Ishikawa (cell line): ENCODE results near the gene TMEM147.

Experiments used
- CEBPB ChIP-seq: IDR thresholded peaks from 2 replicates; pipeline ENCODE4 v1.6.1; 2012
- CREB1 ChIP-seq: IDR thresholded peaks from 2 replicates; pipeline ENCODE4 v1.6.1; 2012; ENCODE audit warnings: low read depth
- EGR1 ChIP-seq: IDR thresholded peaks from 2 replicates; pipeline ENCODE4 v1.6.1; 2012
- EP300 ChIP-seq: IDR thresholded peaks from 2 replicates; pipeline ENCODE4 v1.6.1; 2012; ENCODE audit warnings: borderline replicate concordance
- FOXM1 ChIP-seq: IDR thresholded peaks from 2 replicates; pipeline ENCODE4 v1.6.1; 2012; ENCODE audit warnings: low read depth, borderline replicate concordance
- NFIC ChIP-seq: IDR thresholded peaks from 2 replicates; pipeline ENCODE4 v1.6.1; 2012
- RAD21 ChIP-seq: IDR thresholded peaks from 2 replicates; pipeline ENCODE4 v1.6.1; 2012; ENCODE audit warnings: low read depth
- TAF1 ChIP-seq: IDR thresholded peaks from 2 replicates; pipeline ENCODE4 v1.6.1; 2012; ENCODE audit warnings: low read depth, mild to moderate bottlenecking
- TCF12 ChIP-seq: IDR thresholded peaks from 2 replicates; pipeline ENCODE4 v1.6.1; 2012; ENCODE audit warnings: low read depth
- TEAD4 ChIP-seq: IDR thresholded peaks from 2 replicates; pipeline ENCODE4 v1.6.1; 2012
- YY1 ChIP-seq: IDR thresholded peaks from 2 replicates; pipeline ENCODE4 v1.6.1; 2012; ENCODE audit warnings: low read depth
- ZBTB7A ChIP-seq: IDR thresholded peaks from 2 replicates; pipeline ENCODE4 v1.6.1; 2012; ENCODE audit warnings: low read depth
- TF ChIP-seq, protein P1 (sequence below): IDR thresholded peaks from 2 replicates; pipeline ENCODE4 v1.6.1; 2012; ENCODE audit warnings: low read depth, mild to moderate bottlenecking
- TF ChIP-seq, protein P2 (sequence below): IDR thresholded peaks from 2 replicates; pipeline ENCODE4 v1.6.1; 2012
- TF ChIP-seq, protein P3 (sequence below): IDR thresholded peaks from 2 replicates; pipeline ENCODE4 v1.6.1; 2012

The TMEM147 gene

DNA sequence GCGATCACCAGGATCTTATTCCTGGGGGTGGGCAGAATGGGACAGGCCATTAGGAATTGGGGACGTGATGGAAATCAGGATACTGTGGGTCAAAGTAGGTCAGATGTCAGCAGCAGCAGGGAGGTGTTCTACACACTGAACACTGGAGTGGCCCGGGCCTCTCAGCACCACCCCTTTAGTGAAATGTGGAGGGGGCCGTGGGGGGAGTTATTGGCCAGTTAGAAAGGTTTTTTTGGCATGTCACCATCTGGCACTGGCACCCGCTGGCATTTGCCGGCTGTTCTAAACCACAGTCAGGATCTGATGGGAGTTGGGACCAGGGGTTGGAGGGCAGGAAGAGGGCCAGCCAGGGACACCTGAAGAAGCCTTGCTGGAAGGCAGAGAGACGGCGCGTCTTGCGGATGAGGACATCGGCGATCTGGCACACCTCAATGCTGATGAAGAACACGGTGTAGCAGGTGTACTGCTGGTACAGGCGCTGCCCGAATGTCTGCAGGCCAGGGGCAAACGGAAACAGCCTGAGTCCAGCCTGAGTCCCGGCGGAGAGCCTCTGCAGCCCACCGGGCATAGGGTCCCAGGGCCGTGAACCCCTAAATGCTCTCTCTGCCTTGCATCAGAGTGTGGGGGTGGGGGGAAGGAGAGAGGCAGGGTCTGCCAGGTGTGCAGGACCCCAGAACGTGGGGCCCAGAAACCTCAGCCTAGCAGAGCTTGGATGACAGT, 5.8 kb downstream of the TMEM147 start:
- TF ChIP-seq NFIC (no peak), ZBTB7A (no peak), CREB1 (no peak), CEBPB (no peak), TEAD4 (no peak), TCF12 (no peak), TAF1 (no peak), FOXM1 (no peak), EP300 (no peak), YY1 (no peak), EGR1 (no peak), RAD21 (no peak)
- TF ChIP-seq, protein P1, sequence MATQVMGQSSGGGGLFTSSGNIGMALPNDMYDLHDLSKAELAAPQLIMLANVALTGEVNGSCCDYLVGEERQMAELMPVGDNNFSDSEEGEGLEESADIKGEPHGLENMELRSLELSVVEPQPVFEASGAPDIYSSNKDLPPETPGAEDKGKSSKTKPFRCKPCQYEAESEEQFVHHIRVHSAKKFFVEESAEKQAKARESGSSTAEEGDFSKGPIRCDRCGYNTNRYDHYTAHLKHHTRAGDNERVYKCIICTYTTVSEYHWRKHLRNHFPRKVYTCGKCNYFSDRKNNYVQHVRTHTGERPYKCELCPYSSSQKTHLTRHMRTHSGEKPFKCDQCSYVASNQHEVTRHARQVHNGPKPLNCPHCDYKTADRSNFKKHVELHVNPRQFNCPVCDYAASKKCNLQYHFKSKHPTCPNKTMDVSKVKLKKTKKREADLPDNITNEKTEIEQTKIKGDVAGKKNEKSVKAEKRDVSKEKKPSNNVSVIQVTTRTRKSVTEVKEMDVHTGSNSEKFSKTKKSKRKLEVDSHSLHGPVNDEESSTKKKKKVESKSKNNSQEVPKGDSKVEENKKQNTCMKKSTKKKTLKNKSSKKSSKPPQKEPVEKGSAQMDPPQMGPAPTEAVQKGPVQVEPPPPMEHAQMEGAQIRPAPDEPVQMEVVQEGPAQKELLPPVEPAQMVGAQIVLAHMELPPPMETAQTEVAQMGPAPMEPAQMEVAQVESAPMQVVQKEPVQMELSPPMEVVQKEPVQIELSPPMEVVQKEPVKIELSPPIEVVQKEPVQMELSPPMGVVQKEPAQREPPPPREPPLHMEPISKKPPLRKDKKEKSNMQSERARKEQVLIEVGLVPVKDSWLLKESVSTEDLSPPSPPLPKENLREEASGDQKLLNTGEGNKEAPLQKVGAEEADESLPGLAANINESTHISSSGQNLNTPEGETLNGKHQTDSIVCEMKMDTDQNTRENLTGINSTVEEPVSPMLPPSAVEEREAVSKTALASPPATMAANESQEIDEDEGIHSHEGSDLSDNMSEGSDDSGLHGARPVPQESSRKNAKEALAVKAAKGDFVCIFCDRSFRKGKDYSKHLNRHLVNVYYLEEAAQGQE, result no peak
- TF ChIP-seq, protein P2, sequence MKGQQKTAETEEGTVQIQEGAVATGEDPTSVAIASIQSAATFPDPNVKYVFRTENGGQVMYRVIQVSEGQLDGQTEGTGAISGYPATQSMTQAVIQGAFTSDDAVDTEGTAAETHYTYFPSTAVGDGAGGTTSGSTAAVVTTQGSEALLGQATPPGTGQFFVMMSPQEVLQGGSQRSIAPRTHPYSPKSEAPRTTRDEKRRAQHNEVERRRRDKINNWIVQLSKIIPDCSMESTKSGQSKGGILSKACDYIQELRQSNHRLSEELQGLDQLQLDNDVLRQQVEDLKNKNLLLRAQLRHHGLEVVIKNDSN, result no peak
- TF ChIP-seq, protein P3, sequence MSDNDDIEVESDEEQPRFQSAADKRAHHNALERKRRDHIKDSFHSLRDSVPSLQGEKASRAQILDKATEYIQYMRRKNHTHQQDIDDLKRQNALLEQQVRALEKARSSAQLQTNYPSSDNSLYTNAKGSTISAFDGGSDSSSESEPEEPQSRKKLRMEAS, result no peak

DNA sequence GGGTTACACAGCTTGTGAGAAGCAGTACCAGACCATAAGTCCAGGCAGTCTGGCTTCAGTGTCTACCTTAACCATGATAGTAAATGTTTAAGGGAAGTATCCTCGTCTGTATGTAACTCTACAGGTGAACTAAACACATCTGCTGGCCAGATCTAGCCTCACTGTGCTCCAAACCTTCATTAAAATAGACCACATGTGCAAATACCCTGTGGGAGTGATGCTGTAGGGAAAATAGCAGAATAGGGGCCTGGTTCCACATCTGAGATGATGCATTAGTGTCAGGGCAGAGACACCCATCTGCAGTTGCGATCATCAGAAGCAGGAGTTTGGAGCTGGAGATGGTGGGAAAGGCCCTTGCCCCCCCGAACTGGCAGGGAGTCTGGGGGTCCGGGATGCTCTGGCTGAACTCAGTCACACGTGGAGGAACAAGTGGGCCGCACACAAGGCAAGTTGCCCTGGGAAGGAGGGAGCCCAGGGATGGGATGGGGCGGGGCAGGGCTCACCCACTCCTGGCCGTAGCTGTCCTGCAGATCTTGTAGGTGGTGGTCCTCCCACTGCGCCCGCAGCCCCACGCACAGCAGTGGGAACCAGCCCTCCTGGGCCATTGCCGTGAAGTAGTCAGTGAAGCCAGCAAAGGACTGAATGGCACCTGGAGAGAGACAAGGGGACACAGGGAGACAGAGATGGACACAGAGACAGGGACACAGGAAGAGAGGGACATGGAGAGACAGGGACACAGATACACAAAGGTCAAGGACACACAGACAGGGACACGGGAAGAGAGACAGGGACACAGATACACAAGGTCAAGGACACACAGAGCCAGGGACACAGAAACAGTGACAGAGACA, 7.3 kb downstream of the TMEM147 start:
- TF ChIP-seq EGR1, result no peak

DNA sequence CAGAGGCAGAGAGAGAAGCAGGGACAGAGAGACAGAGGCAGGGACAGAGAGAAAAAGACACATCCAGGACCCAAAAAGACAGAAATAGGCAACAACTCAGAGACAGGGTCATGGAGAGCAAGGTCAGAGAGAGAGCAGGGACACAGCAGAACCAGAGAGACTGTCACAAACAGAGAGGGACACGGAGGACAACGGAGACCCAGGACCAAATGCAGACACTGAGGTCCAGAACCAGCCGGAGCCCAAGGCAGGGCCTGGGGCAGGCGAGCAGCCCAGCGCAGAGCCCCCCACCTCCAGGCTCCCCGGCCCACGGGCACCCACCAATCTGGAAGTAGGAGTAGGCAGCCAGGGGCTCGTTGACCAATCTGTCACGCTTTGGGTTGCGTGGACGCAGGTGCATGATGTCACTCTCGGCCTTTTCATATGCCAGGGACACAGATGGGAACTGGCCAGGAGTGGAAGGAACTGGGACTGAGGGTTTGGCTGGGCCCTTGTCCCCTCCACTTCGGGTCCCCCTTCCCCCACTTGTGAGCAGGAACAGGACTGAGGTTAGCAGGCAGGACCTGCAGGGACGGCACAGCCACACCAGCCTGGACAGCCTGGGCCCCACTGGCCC, 8.1 kb downstream of the TMEM147 start:
- TF ChIP-seq EP300 (no peak), FOXM1 (no peak), ZBTB7A (no peak), EGR1 (no peak), TCF12 (no peak)
- TF ChIP-seq, protein P2, result no peak

DNA sequence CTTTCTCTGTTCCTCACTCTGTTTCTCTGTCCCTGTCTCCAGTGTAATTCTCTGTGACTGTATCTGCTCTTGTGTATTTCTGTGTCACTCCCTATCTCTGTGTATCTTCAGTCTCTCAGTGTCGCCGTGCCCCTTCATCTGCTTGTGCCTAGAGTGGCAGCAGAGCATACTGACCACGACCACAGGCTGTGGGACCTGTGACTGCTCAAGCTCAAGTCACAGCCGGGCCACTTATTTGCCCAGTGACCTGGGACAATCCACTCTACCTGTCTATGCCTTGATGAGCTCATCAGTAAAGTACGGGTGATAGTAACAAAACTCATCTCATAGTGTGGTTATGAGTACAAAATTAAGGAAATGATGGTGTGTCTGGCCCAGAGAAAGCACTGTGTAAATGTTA, 8.7 kb downstream of the TMEM147 start:
- no peak for TF ChIP-seq TCF12
- no peak for TF ChIP-seq EGR1
- TF ChIP-seq ZBTB7A, result no peak
- TF ChIP-seq, protein P2, result no peak
- TF ChIP-seq YY1, result no peak
- no peak for TF ChIP-seq RAD21
- TF ChIP-seq, protein P3, result no peak
- TF ChIP-seq CEBPB, result no peak
- TF ChIP-seq TEAD4, result no peak
- TF ChIP-seq FOXM1, result no peak
- TF ChIP-seq TAF1, result no peak
- TF ChIP-seq, protein P1, result no peak
- no peak for TF ChIP-seq NFIC
- no peak for TF ChIP-seq EP300
- no peak for TF ChIP-seq CREB1
